Thyroid gland (tissue), 4 donors: Measurements from ENCODE around the gene DPF3. TPM values are rescaled to one million over a fixed set of nuclear protein-coding genes. Genes with fewer than 3 reads are reported as not detected.

Source experiments
- DNase-seq, 2 donors: peaks; one replicate each; pipeline ENCODE4 v3.0.0-alpha.2; 2019
- H3K27ac ChIP-seq, 3 donors: fragments of 200-600 bp; sonication (generic); 1 replicate in 2 of 3; 2 replicates in 1 of 3; pipeline ENCODE4 v1.5.1; 2016 to 2019; ENCODE audit warnings: mild to moderate bottlenecking in 1 of 3, moderate library complexity in 1 of 3
- H3K27me3 ChIP-seq: fragments of 200-600 bp; sonication (generic); one replicate; pipeline ENCODE4 v1.5.1; 2019
- H3K36me3 ChIP-seq, 2 donors: fragments of 200-600 bp; sonication (generic); one replicate each; pipeline ENCODE4 v1.5.1; 2016 to 2019
- H3K4me1 ChIP-seq, 2 donors: fragments of 200-600 bp; sonication (generic); one replicate each; pipeline ENCODE4 v1.5.1; 2017 to 2019
- H3K4me3 ChIP-seq, 3 donors: fragments of 200-600 bp; sonication (generic); replicated peaks in 1 of 3; 1 replicate in 2 of 3; 2 replicates in 1 of 3; pipeline ENCODE4 v1.5.1; 2016; ENCODE audit warnings: mild to moderate bottlenecking in 1 of 3
- H3K9me3 ChIP-seq: fragments of 200-600 bp; sonication (generic); one replicate; pipeline ENCODE4 v1.5.1; 2017
- CTCF ChIP-seq, 6 experiments: fragments of 200-600 bp in 3 of 6; fragments of 450-650 bp in 3 of 6; sonication (generic) in 3 of 6; IDR thresholded peaks; one replicate each; pipeline ENCODE4 v1.5.1; 2016 to 2019; ENCODE audit warnings: antibody characterized with exemption in 6 of 6, mild to moderate bottlenecking in 2 of 6, inconsistent platforms in 1 of 6, moderate library complexity in 1 of 6
- POLR2A ChIP-seq, 2 donors: fragments of 450-650 bp; IDR thresholded peaks; one replicate each; pipeline ENCODE4 v1.6.1; 2017; ENCODE audit warnings: antibody characterized with exemption in 2 of 2, mild to moderate bottlenecking in 2 of 2, moderate library complexity in 1 of 2
- WGBS, 2 donors: methylation state at CpG; one replicate each; pipeline ENCODE4 v1.1.5; 2017; 5-methylcytosine and 5-hydroxymethylcytosine counted together
- intact Hi-C: fragments of 100-400 bp; cut with DNase I; formaldehyde crosslinking; loops from one replicate; pipeline ENCODE4 v1.15.1; 2023
- total RNA-seq, 4 donors: library from RNA; depleted of rRNA; stranded (reverse); fragments of >200 nt; gene quantifications; one replicate each; pipeline ENCODE4 v1.2.3, GENCODE V29; 2016

Gene DPF3
- total RNA-seq, 4 donors from 2014 or later, result 0.27 to 3.3 (median 1.3) TPM

- Histone ChIP-seq H3K36me3 (no peaks in the 10 kb centered on the region), H3K9me3 (no peaks in the 10 kb centered on the region), H3K27ac (no peak overlapping the region), H3K27me3 (no peaks in the 10 kb centered on the region), H3K4me3 (no peak overlapping the region), H3K4me1 (no peaks in the 10 kb centered on the region)
- TF ChIP-seq CTCF (IDR thresholded peaks at IDR 0.05) (no peak), POLR2A (IDR thresholded peaks at IDR 0.05) (no peak)
- WGBS, 2 donors, result 89% methylated on average over 12 of the region's 12 CpGs
- DNase-seq, result no peak
- intact Hi-C loops, result no loop called here
Observed at GRCh38 chr14:72839753-72840607, 53.9 kb downstream of the DPF3 start.

GRCh38 chr14:72839351-72839750 lies 54.5 kb downstream of the DPF3 start:
- no peaks in the 10 kb centered on the region for H3K36me3 ChIP-seq
- H3K4me3 ChIP-seq, result no peak overlapping the region
- no peaks in the 10 kb centered on the region for H3K9me3 ChIP-seq
- H3K4me1 ChIP-seq, result no peaks in the 10 kb centered on the region
- no peak for DNase-seq
- intact Hi-C loops, result no loop called here
- no peak overlapping the region for H3K27ac ChIP-seq
- TF ChIP-seq CTCF (IDR thresholded peaks at IDR 0.05), result no peak
- TF ChIP-seq POLR2A (IDR thresholded peaks at IDR 0.05), result no peak
- 92 to 94% methylated on average over 12 of the region's 12 CpGs for WGBS, 2 donors
- no peaks in the 10 kb centered on the region for H3K27me3 ChIP-seq

GRCh38 chr14:72836085-72836484 lies 57.8 kb downstream of the DPF3 start:
- no peak for DNase-seq
- Histone ChIP-seq H3K27me3 (no peaks in the 10 kb centered on the region), H3K27ac (no peak overlapping the region), H3K4me3 (no peak overlapping the region), H3K9me3 (no peaks in the 10 kb centered on the region), H3K36me3 (no peaks in the 10 kb centered on the region), H3K4me1 (no peaks in the 10 kb centered on the region)
- TF ChIP-seq POLR2A (IDR thresholded peaks at IDR 0.05) (no peak), CTCF (IDR thresholded peaks at IDR 0.05) (no peak)
- WGBS, 2 donors, result 81 to 94% methylated on average over 4 of the region's 4 CpGs
- intact Hi-C loops, result no loop called here

GRCh38 chr14:72833174-72833573 lies 60.7 kb downstream of the DPF3 start:
- DNase-seq, result no peak
- WGBS, 2 donors, result 93% methylated on average over 9 of the region's 9 CpGs
- Histone ChIP-seq H3K4me3 (no peak overlapping the region), H3K4me1 (no peaks in the 10 kb centered on the region), H3K27ac (no peak overlapping the region), H3K27me3 (no peaks in the 10 kb centered on the region), H3K9me3 (no peaks in the 10 kb centered on the region), H3K36me3 (no peaks in the 10 kb centered on the region)
- no peak for TF ChIP-seq CTCF (IDR thresholded peaks at IDR 0.05)
- no peak for TF ChIP-seq POLR2A (IDR thresholded peaks at IDR 0.05)
- intact Hi-C loops, result no loop called here

- no peak overlapping the region for H3K27ac ChIP-seq
- TF ChIP-seq CTCF (IDR thresholded peaks at IDR 0.05) (no peak), POLR2A (IDR thresholded peaks at IDR 0.05) (no peak)
- intact Hi-C loops, result no loop called here
Observed at GRCh38 chr14:72830786-72831594, 62.9 kb downstream of the DPF3 start.

More at GRCh38 chr14:72830786-72831594, 62.9 kb downstream of the DPF3 start:
- H3K4me3 ChIP-seq, result no peak overlapping the region
- WGBS, 2 donors, result 36 to 40% methylated on average over 16 of the region's 16 CpGs
- H3K4me1 ChIP-seq, result no peaks in the 10 kb centered on the region
- DNase-seq, result peak in 1 of 2 donors; percentile 2
- no peaks in the 10 kb centered on the region for H3K36me3 ChIP-seq
- no peaks in the 10 kb centered on the region for H3K9me3 ChIP-seq
- H3K27me3 ChIP-seq, result no peaks in the 10 kb centered on the region
